ENCODE measurements around the gene DBNDD2.

The DBNDD2 gene

GRCh38 chr20:45407783-45408645 lies at the start of gene DBNDD2:
Gene DBNDD2 (plus strand): TSS chr20:45408289. CDS start chr20:45408468, 179 bp downstream.
- DNase-seq: no peak

- DNase-seq: no peak
Measured at GRCh38 chr20:45359069-45359405, 49.1 kb upstream of the DBNDD2 start.

GRCh38 chr20:45359406-45360148 lies 48.5 kb upstream of the DBNDD2 start:
- DNase-seq: no peak

GRCh38 chr20:45361793-45362192 lies 46.3 kb upstream of the DBNDD2 start:
- DNase-seq: no peak

GRCh38 chr20:45362804-45363610 lies 45.1 kb upstream of the DBNDD2 start, which contains the start of gene SYS1:
Gene SYS1 (plus strand): TSS chr20:45363156. CDS start chr20:45363532, 376 bp downstream.
- peak; percentile 98 for DNase-seq

GRCh38 chr20:45363611-45364492 lies 44.2 kb upstream of the DBNDD2 start:
- no peak for DNase-seq

GRCh38 chr20:45365444-45365970 lies 42.6 kb upstream of the DBNDD2 start:
- DNase-seq: no peak

- no peak for DNase-seq
Measured at GRCh38 chr20:45366192-45366591, 41.9 kb upstream of the DBNDD2 start.

- DNase-seq: no peak
Measured at GRCh38 chr20:45366631-45367030, 41.5 kb upstream of the DBNDD2 start.

- DNase-seq: no peak
Measured at GRCh38 chr20:45367126-45367525, 41.0 kb upstream of the DBNDD2 start.

- no peak for DNase-seq
Measured at GRCh38 chr20:45368221-45368980, 39.7 kb upstream of the DBNDD2 start.

- DNase-seq: no peak
Measured at GRCh38 chr20:45370571-45371160, 37.4 kb upstream of the DBNDD2 start.

GRCh38 chr20:45372241-45372640 lies 35.8 kb upstream of the DBNDD2 start:
- no peak for DNase-seq

GRCh38 chr20:45372646-45373352 lies 35.3 kb upstream of the DBNDD2 start:
- no peak for DNase-seq

GRCh38 chr20:45373353-45374100 lies 34.6 kb upstream of the DBNDD2 start:
- DNase-seq: peak; percentile 91

- DNase-seq: no peak
Measured at GRCh38 chr20:45374101-45374467, 34.0 kb upstream of the DBNDD2 start.

GRCh38 chr20:45374966-45375365 lies 33.1 kb upstream of the DBNDD2 start:
- DNase-seq: no peak

GRCh38 chr20:45377269-45377668 lies 30.8 kb upstream of the DBNDD2 start:
- DNase-seq: no peak

- DNase-seq: no peak
Measured at GRCh38 chr20:45378191-45378590, 29.9 kb upstream of the DBNDD2 start, which contains the start of gene TP53TG5. Gene TP53TG5 (minus strand): TSS chr20:45378325. CDS start chr20:45378236, 89 bp downstream.

Data from activated naive CD4-positive, alpha-beta T cell treated with anti-CD3 and anti-CD28 coated beads, Interleukin-2, amount 50 U/mL, for 16 hours (primary cell).